ENCODE data around the gene DDI1.

The DDI1 gene

DNA sequence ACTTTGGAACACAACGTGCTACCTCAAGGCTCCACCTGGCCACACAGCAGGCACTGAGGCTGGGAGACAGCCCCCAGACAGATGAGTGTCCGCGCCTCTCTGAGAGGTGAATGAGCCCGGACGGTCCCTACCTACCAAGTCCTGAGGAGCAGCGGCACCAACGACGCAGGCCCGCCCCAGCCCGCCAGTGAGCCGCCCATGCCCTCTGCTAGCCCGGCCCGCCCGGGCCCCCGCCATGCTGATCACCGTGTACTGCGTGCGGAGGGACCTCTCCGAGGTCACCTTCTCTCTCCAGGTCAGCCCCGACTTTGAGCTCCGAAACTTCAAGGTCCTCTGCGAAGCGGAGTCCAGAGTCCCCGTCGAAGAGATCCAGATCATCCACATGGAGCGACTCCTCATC, at the start of gene DDI1:
TSS of gene DDI1 (plus strand) at position 53 of the 400 bp plus-strand sequence. CDS start at position 236, 183 bp downstream.
- Histone ChIP-seq H2AFZ (ENCODE audit: low read depth, low read length) (no peak within 1 kb of the TSS), H3K4me3 (ENCODE audit: low read depth in 1 of 2, low read length in 2 of 2) (no peak within 1 kb of the TSS), H3K4me2 (ENCODE audit: insufficient read depth, low read length) (no peak within 1 kb of the TSS), H3K79me2 (ENCODE audit: insufficient read depth, low read length) (no peaks in the 10 kb centered on the region), H3K27me3 (ENCODE audit: insufficient read depth, low read length, poor library complexity) (no peaks in the 10 kb centered on the region), H3K36me3 (ENCODE audit: insufficient read depth, low read length) (no peaks in the 10 kb centered on the region), H3K9me3 (ENCODE audit: insufficient read depth, low read length, severe bottlenecking) (no peaks in the 10 kb centered on the region), H3K27ac (ENCODE audit: low read length) (no peak within 1 kb of the TSS), H3K4me1 (ENCODE audit: insufficient read depth, low read length) (no peaks in the 10 kb centered on the region), H3K9ac (ENCODE audit: low read depth, low read length) (no peak within 1 kb of the TSS), H4K20me1 (ENCODE audit: insufficient read depth, low read length) (no peaks in the 10 kb centered on the region)
- DNase-seq, result no peak
- ATAC-seq (ENCODE audit: insufficient read depth, low read depth), result no peak
- TF ChIP-seq EZH2 (IDR thresholded peaks at IDR 0.05; ENCODE audit: borderline replicate concordance, low read depth, low read length, severe bottlenecking), result no peak
- no peak for TF ChIP-seq CTCF (IDR thresholded peaks at IDR 0.05; ENCODE audit: borderline replicate concordance, extremely low read depth, low read length, poor library complexity, severe bottlenecking)

DNA sequence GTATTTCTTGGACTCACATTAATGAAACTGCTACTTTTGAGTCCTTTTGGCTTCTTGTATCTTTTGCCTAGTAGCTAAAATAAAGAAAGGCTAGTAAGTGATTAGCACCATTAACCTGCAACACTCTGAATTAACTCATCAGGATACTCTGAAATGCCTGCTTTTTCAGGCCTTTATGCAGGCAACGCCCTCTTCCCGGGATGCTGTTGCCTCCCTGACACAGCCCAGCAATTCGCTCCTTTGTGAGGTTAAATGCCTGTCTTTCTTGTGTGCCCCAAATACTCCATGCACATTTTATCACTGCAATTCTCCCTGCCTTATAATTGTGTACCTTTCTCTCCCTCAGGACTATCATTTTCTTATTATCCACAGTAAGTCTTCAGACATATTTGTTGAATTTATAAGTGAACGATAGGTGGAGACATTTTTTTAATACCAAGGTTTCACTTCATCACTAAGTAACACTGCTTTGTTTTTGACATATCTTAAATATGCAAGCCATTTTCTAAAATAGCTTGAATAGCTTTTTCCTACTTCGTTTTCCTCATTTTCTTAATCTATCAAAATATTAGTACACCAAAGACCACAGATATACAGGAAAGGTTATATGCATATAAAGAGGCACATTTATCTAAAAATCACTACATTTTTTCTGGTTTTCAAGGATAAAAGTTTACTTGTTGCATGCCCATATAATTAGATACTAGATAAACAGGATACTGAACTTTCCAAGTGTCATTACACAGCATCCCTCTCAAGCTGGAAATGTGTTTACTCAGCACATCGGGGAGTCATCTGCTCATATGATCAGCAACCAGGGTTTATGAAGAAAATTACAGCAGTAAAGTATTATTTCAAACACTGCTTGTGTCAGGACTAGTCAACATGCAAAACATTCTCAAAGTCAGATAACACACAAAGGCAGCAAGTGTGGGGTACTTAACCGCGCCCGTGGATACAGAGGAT, 48.5 kb upstream of the DDI1 start:
- no peak overlapping the region for H3K27ac ChIP-seq (ENCODE audit: low read length)

GRCh38 chr11:103988595-103988969, 47.9 kb upstream of the DDI1 start:
- no peaks in the 10 kb centered on the region for H3K79me2 ChIP-seq (ENCODE audit: insufficient read depth, low read length)
- no peak overlapping the region for H3K27ac ChIP-seq (ENCODE audit: low read length)
- ATAC-seq (ENCODE audit: insufficient read depth, low read depth) (no peak), DNase-seq (no peak)
- no peaks in the 10 kb centered on the region for H4K20me1 ChIP-seq (ENCODE audit: insufficient read depth, low read length)
- H3K4me3 ChIP-seq (ENCODE audit: low read depth in 1 of 2, low read length in 2 of 2), result no peak overlapping the region
- H3K9me3 ChIP-seq (ENCODE audit: insufficient read depth, low read length, severe bottlenecking), result no peaks in the 10 kb centered on the region
- H3K36me3 ChIP-seq (ENCODE audit: insufficient read depth, low read length), result no peaks in the 10 kb centered on the region
- TF ChIP-seq EZH2 (IDR thresholded peaks at IDR 0.05; ENCODE audit: borderline replicate concordance, low read depth, low read length, severe bottlenecking), result no peak
- TF ChIP-seq CTCF (IDR thresholded peaks at IDR 0.05; ENCODE audit: borderline replicate concordance, extremely low read depth, low read length, poor library complexity, severe bottlenecking), result no peak
- no peaks in the 10 kb centered on the region for H3K4me1 ChIP-seq (ENCODE audit: insufficient read depth, low read length)
- H2AFZ ChIP-seq (ENCODE audit: low read depth, low read length), result no peak overlapping the region
- no peaks in the 10 kb centered on the region for H3K27me3 ChIP-seq (ENCODE audit: insufficient read depth, low read length, poor library complexity)
- no peak overlapping the region for H3K9ac ChIP-seq (ENCODE audit: low read depth, low read length)
- no peak overlapping the region for H3K4me2 ChIP-seq (ENCODE audit: insufficient read depth, low read length)

More for the DNA sequence above, 48.5 kb upstream of the DDI1 start:
- no peaks in the 10 kb centered on the region for H3K27me3 ChIP-seq (ENCODE audit: insufficient read depth, low read length, poor library complexity)
- no peaks in the 10 kb centered on the region for H3K9me3 ChIP-seq (ENCODE audit: insufficient read depth, low read length, severe bottlenecking)
- no peak for ATAC-seq (ENCODE audit: insufficient read depth, low read depth)
- H3K4me3 ChIP-seq (ENCODE audit: low read depth in 1 of 2, low read length in 2 of 2), result no peak overlapping the region
- DNase-seq, result no peak
- no peaks in the 10 kb centered on the region for H3K4me1 ChIP-seq (ENCODE audit: insufficient read depth, low read length)
- no peak overlapping the region for H2AFZ ChIP-seq (ENCODE audit: low read depth, low read length)
- H3K79me2 ChIP-seq (ENCODE audit: insufficient read depth, low read length), result no peaks in the 10 kb centered on the region
- no peak overlapping the region for H3K4me2 ChIP-seq (ENCODE audit: insufficient read depth, low read length)
- H4K20me1 ChIP-seq (ENCODE audit: insufficient read depth, low read length), result no peaks in the 10 kb centered on the region
- H3K36me3 ChIP-seq (ENCODE audit: insufficient read depth, low read length), result no peaks in the 10 kb centered on the region
- H3K9ac ChIP-seq (ENCODE audit: low read depth, low read length), result no peak overlapping the region
- no peak for TF ChIP-seq EZH2 (IDR thresholded peaks at IDR 0.05; ENCODE audit: borderline replicate concordance, low read depth, low read length, severe bottlenecking)
- no peak for TF ChIP-seq CTCF (IDR thresholded peaks at IDR 0.05; ENCODE audit: borderline replicate concordance, extremely low read depth, low read length, poor library complexity, severe bottlenecking)

All from DND-41 (cell line).